GM12864 (cell line): ENCODE measurements around the gene ZCCHC3.
A peak's percentile ranks its signal among the peaks of the same experiment; 100 is the strongest.

Experiments
- DNase-seq: peaks from one replicate; pipeline ENCODE4 v3.0.0-alpha.2; 2011; ENCODE audit warnings: low read depth
- H3K4me3 ChIP-seq: 2 replicates; pipeline ENCODE4 v1.5.1; 2011; ENCODE audit warnings: mild to moderate bottlenecking, low read depth, low read length, control low read depth
- CTCF ChIP-seq: IDR thresholded peaks from 2 replicates; pipeline ENCODE4 v1.5.1; 2011; ENCODE audit warnings: low read depth, mild to moderate bottlenecking, moderate library complexity, low read length, control low read depth, inconsistent platforms; ENCODE audit errors: missing control alignments

Gene ZCCHC3

GRCh38 chr20:312866-313265 lies 15.5 kb downstream of the ZCCHC3 start:
- no peak for DNase-seq
- TF ChIP-seq CTCF: no peak
- no peak overlapping the region for H3K4me3 ChIP-seq

- DNase-seq: no peak
- H3K4me3 ChIP-seq: no peak overlapping the region
- no peak for TF ChIP-seq CTCF
Observed at GRCh38 chr20:313402-313801, 16.0 kb downstream of the ZCCHC3 start.

GRCh38 chr20:313948-314347 lies 16.6 kb downstream of the ZCCHC3 start:
- DNase-seq: no peak
- no peak for TF ChIP-seq CTCF
- H3K4me3 ChIP-seq: no peak overlapping the region

DNA sequence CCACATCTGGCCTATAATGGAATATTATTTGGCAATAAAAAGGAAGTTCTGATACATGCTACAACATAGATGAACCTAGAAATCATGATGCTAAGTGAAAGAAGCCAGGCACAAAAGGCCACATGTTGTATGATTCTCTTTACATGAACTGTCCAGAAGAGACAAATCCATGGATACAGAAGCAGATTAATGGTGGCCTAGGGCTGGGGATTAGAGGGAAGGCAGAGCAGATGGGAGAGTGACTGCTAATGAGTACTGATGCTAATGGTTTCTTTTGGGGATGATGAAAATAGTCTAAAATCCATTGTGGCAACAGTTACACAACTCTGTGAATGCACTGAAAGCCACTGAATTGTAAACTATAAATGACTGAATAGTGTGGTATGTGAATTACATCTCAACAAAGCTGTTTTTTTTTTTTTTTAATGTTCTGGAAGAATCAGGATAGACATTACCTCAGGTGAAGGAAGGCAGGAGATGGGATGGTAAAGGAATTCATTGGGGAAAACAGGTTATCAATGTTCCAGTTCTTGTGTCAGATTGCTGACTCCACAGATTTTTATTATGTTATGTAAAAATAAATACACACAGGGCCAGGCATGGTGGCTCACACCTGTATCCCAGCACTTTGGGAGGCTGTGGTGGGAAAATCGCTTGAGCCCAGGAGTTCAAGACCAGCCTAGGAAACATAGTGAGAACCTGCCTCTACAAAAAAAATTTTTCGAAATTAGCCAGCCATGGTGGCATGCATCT lies 19.1 kb downstream of the ZCCHC3 start:
- no peak for TF ChIP-seq CTCF
- no peak overlapping the region for H3K4me3 ChIP-seq
- DNase-seq: no peak

- peak overlapping the region; percentile 86 for H3K4me3 ChIP-seq
- DNase-seq: peak; percentile 59
- peak; percentile 50 for TF ChIP-seq CTCF
Observed at GRCh38 chr20:324177-325044, 27.0 kb downstream of the ZCCHC3 start.

DNA sequence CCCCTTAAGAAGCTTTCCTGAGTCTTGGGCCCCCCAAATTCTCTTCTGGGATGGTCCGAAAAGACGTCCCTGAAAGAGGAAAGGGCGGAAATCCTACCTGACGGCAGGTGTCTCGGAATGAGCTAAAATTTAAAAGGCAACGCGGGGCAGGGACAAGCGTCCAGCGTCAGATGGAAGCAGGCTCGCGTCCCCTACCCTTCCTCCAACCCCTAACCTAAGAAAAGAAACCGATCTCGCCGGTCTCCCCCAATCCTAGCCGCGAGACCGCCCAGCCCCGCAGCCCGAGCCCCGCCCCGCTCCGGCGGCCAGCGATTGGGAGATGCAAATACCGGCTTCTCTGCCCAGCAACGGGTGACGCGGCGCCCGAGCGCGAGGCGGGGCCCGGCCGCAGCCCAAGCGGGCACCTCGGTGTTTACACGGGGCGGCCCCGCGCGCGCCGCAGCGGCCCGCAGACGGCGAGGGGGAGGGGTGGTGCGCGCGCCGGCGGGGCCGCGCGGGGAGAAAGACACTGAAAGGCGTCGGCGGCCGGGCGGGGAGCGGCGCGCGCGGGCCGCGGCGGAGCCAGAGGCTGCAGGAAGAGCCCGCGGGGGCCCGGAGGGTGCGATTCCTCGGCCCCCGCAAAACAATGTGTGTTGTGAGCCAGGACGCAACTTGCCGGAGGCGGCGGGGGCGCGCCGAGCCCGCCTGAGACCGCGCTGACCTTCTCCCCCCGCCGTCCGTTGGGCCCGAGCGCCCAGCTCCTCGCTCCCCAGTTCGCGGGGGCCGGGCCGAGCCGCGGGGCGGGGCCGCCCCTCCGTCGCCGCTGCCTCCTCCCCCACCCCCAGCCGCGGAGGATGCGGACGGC lies 27.9 kb downstream of the ZCCHC3 start, which contains the start of gene SOX12:
TSS of gene SOX12 (plus strand) at position 508 of the 844 bp plus-strand sequence. CDS start 373 bp downstream, outside the sequence.
- no peak for TF ChIP-seq CTCF
- H3K4me3 ChIP-seq: peak within 1 kb of the TSS; percentile 86
- DNase-seq: peak; percentile 73
